ENCODE data around the gene ST14.

DNA sequence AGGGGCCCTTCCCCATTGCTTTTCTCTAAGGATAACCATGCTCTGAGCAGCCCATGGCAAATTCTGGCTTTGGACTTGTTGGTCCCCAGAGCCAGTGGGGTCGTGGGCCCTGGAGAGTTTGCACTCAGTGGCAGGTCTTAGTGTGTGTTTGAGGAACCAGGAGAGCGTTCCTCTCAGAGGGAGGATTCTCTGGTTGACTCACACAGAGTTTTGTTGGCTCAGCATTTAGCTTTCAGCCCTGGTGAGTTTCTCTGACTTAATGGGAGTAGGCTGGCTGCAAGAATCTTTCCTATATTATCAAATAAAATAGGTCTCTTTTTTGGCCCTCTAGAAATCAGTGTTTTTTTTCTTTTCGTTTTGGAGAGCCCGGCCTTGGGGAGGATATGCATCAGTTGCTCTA is 20.9 kb downstream of the ST14 start:
- TF ChIP-seq EZH2 (IDR thresholded peaks at IDR 0.05; ENCODE audit: insufficient read depth, poor library complexity, severe bottlenecking) (no peak), EZH2phosphoT487 (IDR thresholded peaks at IDR 0.05; ENCODE audit: insufficient read depth, low read depth) (no peak)
